H9 (cell line): ENCODE measurements around the gene SIGLEC8. TPM values are rescaled to one million over a fixed set of nuclear protein-coding genes. Genes with fewer than 3 reads are reported as not detected.

Experiments used
- DNase-seq: peaks from one replicate; pipeline ENCODE4 v3.0.0-alpha.2; 2017
- H2AFZ ChIP-seq: one replicate; pipeline ENCODE4 v1.6.1; 2013; ENCODE audit warnings: mild to moderate bottlenecking, low read length, control low read depth, moderate library complexity
- H2AK5ac ChIP-seq: 2 replicates; pipeline ENCODE4 v1.6.1; 2013; ENCODE audit warnings: low read length, control low read depth, mixed read lengths; ENCODE audit not compliant: insufficient read length
- H2BK120ac ChIP-seq: one replicate; pipeline ENCODE4 v1.6.1; 2013; ENCODE audit warnings: low read depth, mild to moderate bottlenecking, low read length, control low read depth, inconsistent platforms; ENCODE audit not compliant: poor library complexity, severe bottlenecking
- H2BK12ac ChIP-seq: 2 replicates; pipeline ENCODE4 v1.6.1; 2013; ENCODE audit warnings: low read length, control low read depth, mixed read lengths, low read depth; ENCODE audit not compliant: insufficient read length
- H2BK15ac ChIP-seq: 2 replicates; pipeline ENCODE4 v1.6.1; 2013; ENCODE audit warnings: low read depth, low read length, control low read depth
- H2BK20ac ChIP-seq: one replicate; pipeline ENCODE4 v1.6.1; 2013; ENCODE audit warnings: low read depth, mild to moderate bottlenecking, low read length, control low read depth, inconsistent platforms; ENCODE audit not compliant: poor library complexity, severe bottlenecking
- H2BK5ac ChIP-seq: 2 replicates; pipeline ENCODE4 v1.6.1; 2013; ENCODE audit warnings: low read length, control low read depth, mixed read lengths; ENCODE audit not compliant: insufficient read length
- H3K14ac ChIP-seq: 2 replicates; pipeline ENCODE4 v1.6.1; 2013; ENCODE audit warnings: low read length, control low read depth; ENCODE audit not compliant: insufficient read depth
- H3K18ac ChIP-seq: 2 replicates; pipeline ENCODE4 v1.6.1; 2013; ENCODE audit warnings: low read depth, mild to moderate bottlenecking, mixed read lengths, low read length, control low read depth; ENCODE audit not compliant: insufficient read length
- H3K23ac ChIP-seq: 2 replicates; pipeline ENCODE4 v1.6.1; 2013; ENCODE audit warnings: low read length, control low read depth, mixed read lengths, low read depth; ENCODE audit not compliant: insufficient read length
- H3K23me2 ChIP-seq: 2 replicates; pipeline ENCODE4 v1.6.1; 2013; ENCODE audit warnings: low read depth, mild to moderate bottlenecking, mixed read lengths, low read length, control low read depth; ENCODE audit not compliant: insufficient read length, poor library complexity, severe bottlenecking
- H3K27ac ChIP-seq: 2 replicates; pipeline ENCODE4 v1.5.1; 2013; ENCODE audit warnings: low read length, control low read depth, mixed read lengths, low read depth; ENCODE audit not compliant: insufficient read length
- H3K27me3 ChIP-seq: 2 replicates; pipeline ENCODE4 v1.6.1; 2013; ENCODE audit warnings: low read length, control low read depth, inconsistent platforms; ENCODE audit not compliant: insufficient read depth
- H3K4ac ChIP-seq: 2 replicates; pipeline ENCODE4 v1.6.1; 2013; ENCODE audit warnings: low read depth, mild to moderate bottlenecking, control low read depth, inconsistent platforms, low read length, moderate library complexity
- H3K4me1 ChIP-seq: 2 replicates; pipeline ENCODE4 v1.6.1; 2013; ENCODE audit warnings: low read length, control low read depth, inconsistent platforms; ENCODE audit not compliant: insufficient read depth
- H3K4me2 ChIP-seq: 2 replicates; pipeline ENCODE4 v1.6.1; 2013; ENCODE audit warnings: low read length, control low read depth, mixed read lengths; ENCODE audit not compliant: insufficient read length, insufficient read depth
- H3K56ac ChIP-seq: 2 replicates; pipeline ENCODE4 v1.6.1; 2013; ENCODE audit warnings: low read depth, mild to moderate bottlenecking, mixed read lengths, low read length, control low read depth; ENCODE audit not compliant: insufficient read length
- H3K79me1 ChIP-seq: 2 replicates; pipeline ENCODE4 v1.6.1; 2013; ENCODE audit warnings: low read depth, mild to moderate bottlenecking, moderate library complexity, low read length, control low read depth, inconsistent platforms; ENCODE audit not compliant: insufficient read depth, poor library complexity, severe bottlenecking
- H3K79me2 ChIP-seq: 2 replicates; pipeline ENCODE4 v1.6.1; 2013; ENCODE audit warnings: low read length, control low read depth, inconsistent platforms; ENCODE audit not compliant: insufficient read depth
- H3K9ac ChIP-seq: 2 replicates; pipeline ENCODE4 v1.6.1; 2013; ENCODE audit warnings: low read length, control low read depth, mixed read lengths; ENCODE audit not compliant: insufficient read length; ENCODE audit errors: extremely low read depth
- H3K9me3 ChIP-seq: one replicate; pipeline ENCODE4 v1.6.1; 2013; ENCODE audit warnings: low read depth, low read length, inconsistent platforms; ENCODE audit not compliant: control insufficient read depth
- H3T11ph ChIP-seq: one replicate; pipeline ENCODE4 v1.6.1; 2013; ENCODE audit warnings: mild to moderate bottlenecking, low read length, control low read depth, inconsistent platforms
- H4K20me1 ChIP-seq: one replicate; pipeline ENCODE4 v1.6.1; 2013; ENCODE audit not compliant: control insufficient read depth, insufficient read length, insufficient read depth
- H4K5ac ChIP-seq: 2 replicates; pipeline ENCODE4 v1.6.1; 2013; ENCODE audit warnings: low read depth, mild to moderate bottlenecking, mixed read lengths, low read length, control low read depth; ENCODE audit not compliant: insufficient read length
- H4K8ac ChIP-seq: replicated peaks from 2 replicates; pipeline ENCODE4 v1.6.1; 2013; ENCODE audit warnings: low read length, control low read depth, mixed read lengths, low read depth; ENCODE audit not compliant: insufficient read length
- H4K91ac ChIP-seq: 2 replicates; pipeline ENCODE4 v1.6.1; 2013; ENCODE audit warnings: low read depth, mild to moderate bottlenecking, moderate library complexity, mixed read lengths, low read length, control low read depth; ENCODE audit not compliant: insufficient read length
- H3K27ac Mint-ChIP-seq, 3 experiments: 2 replicates in 2 of 3; 3 replicates in 1 of 3; pipeline ENCODE4 v1.8.0; 2020 to 2021; ENCODE audit warnings: mixed read lengths in 3 of 3, mild to moderate bottlenecking in 1 of 3, moderate library complexity in 1 of 3
- H3K27me3 Mint-ChIP-seq: 2 replicates; pipeline ENCODE4 v1.8.0; 2021; ENCODE audit warnings: low read depth, mild to moderate bottlenecking, moderate library complexity, mixed read lengths
- H3K36me3 Mint-ChIP-seq, 3 experiments: 2 replicates in 2 of 3; 3 replicates in 1 of 3; pipeline ENCODE4 v1.8.0; 2020 to 2021; ENCODE audit warnings: low read depth in 3 of 3, mixed read lengths in 3 of 3; ENCODE audit not compliant: insufficient read depth in 1 of 3
- H3K4me1 Mint-ChIP-seq, 2 experiments: 2 replicates each; pipeline ENCODE4 v1.8.0; 2020; ENCODE audit warnings: mixed read lengths in 2 of 2
- H3K4me3 Mint-ChIP-seq, 2 experiments: 2 replicates in 1 of 2; 3 replicates in 1 of 2; pipeline ENCODE4 v1.8.0; 2020 to 2021; ENCODE audit warnings: mild to moderate bottlenecking in 2 of 2, mixed read lengths in 2 of 2, moderate library complexity in 1 of 2
- H3K9me3 Mint-ChIP-seq, 2 experiments: 2 replicates in 1 of 2; 3 replicates in 1 of 2; pipeline ENCODE4 v1.8.0; 2020; ENCODE audit warnings: mild to moderate bottlenecking in 2 of 2, mixed read lengths in 2 of 2, moderate library complexity in 1 of 2
- WGBS: extraction: QIAGEN DNeasy Blood & Tissue Kit; methylation state at CpG from one replicate; pipeline ENCODE4 v1.1.7; 2013; ENCODE audit warnings: missing lambda C conversion rate, low lambda C conversion rate, mixed read lengths; ENCODE audit not compliant: insufficient read length; ENCODE audit errors: extremely low coverage; 5-methylcytosine and 5-hydroxymethylcytosine counted together
- total RNA-seq: library from RNA; stranded (reverse); gene quantifications from 2 replicates; pipeline ENCODE4 v1.2.1, GENCODE V29; 2021
- TF ChIP-seq, protein P1 (sequence below): fragments of 200-600 bp; sonication (generic); conservative IDR thresholded peaks from 3 replicates; pipeline ENCODE4 v1.8.0; 2021; ENCODE audit warnings: antibody characterized with exemption, mild to moderate bottlenecking

Gene SIGLEC8
- total RNA-seq, 1 experiment from 2014 or later = not detected

DNA sequence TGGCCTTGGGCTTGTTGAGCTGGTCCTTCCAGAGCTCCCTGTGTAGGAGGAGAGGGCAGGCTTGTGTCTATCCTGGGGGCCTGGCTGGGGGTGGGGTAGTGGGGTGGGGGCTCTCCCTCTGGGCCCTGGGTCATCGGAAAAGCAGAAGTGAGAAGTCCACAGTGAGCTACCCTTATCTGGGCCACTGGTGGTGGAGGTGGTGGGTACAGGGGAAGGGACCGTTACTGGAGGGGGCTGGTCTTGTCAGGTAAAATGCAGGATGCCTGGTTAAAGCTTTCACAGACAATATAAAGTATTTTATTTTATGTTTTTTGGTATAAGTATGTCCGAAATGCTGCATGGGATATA is 40.5 kb downstream of the SIGLEC8 start:
- H3K4me1 ChIP-seq = no peaks in the 10 kb centered on the region
- H3K23me2 ChIP-seq = peaks cover 6% of the 10 kb centered on the region
- no peaks in the 10 kb centered on the region for H3K9me3 ChIP-seq
- peaks cover 7 to 18% of the 10 kb centered on the region in 2 experiments; a peak in 3 of 4 replicates for H3K4me1 Mint-ChIP-seq
- no peak overlapping the region for H2BK20ac ChIP-seq
- H3K79me2 ChIP-seq = no peaks in the 10 kb centered on the region
- H4K8ac ChIP-seq = no peak overlapping the region
- H2BK5ac ChIP-seq = no peak overlapping the region
- no CpG with 5 or more reads among the region's 3 CpGs for WGBS
- no peak overlapping the region for H3K4me2 ChIP-seq
- H4K20me1 ChIP-seq = no peaks in the 10 kb centered on the region
- no peak overlapping the region for H3T11ph ChIP-seq
- no peak overlapping the region for H4K91ac ChIP-seq
- H3K4me3 Mint-ChIP-seq = no peak overlapping the region
- H3K9ac ChIP-seq = no peak overlapping the region
- H2AK5ac ChIP-seq = no peak overlapping the region
- no peak overlapping the region for H3K56ac ChIP-seq
- no peaks in the 10 kb centered on the region for H3K79me1 ChIP-seq
- no peak overlapping the region for H3K18ac ChIP-seq
- no peaks in the 10 kb centered on the region; the same call in 1 of the 2 replicates for H3K27me3 ChIP-seq
- H2BK120ac ChIP-seq = no peak overlapping the region
- H3K27ac Mint-ChIP-seq = no peak overlapping the region
- H2BK12ac ChIP-seq = no peak overlapping the region
- DNase-seq = no peak
- TF ChIP-seq, protein P1, sequence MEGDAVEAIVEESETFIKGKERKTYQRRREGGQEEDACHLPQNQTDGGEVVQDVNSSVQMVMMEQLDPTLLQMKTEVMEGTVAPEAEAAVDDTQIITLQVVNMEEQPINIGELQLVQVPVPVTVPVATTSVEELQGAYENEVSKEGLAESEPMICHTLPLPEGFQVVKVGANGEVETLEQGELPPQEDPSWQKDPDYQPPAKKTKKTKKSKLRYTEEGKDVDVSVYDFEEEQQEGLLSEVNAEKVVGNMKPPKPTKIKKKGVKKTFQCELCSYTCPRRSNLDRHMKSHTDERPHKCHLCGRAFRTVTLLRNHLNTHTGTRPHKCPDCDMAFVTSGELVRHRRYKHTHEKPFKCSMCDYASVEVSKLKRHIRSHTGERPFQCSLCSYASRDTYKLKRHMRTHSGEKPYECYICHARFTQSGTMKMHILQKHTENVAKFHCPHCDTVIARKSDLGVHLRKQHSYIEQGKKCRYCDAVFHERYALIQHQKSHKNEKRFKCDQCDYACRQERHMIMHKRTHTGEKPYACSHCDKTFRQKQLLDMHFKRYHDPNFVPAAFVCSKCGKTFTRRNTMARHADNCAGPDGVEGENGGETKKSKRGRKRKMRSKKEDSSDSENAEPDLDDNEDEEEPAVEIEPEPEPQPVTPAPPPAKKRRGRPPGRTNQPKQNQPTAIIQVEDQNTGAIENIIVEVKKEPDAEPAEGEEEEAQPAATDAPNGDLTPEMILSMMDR = no peak
- H3K36me3 Mint-ChIP-seq = peaks cover 0 to 16% (median 0%) of the 10 kb centered on the region in 3 experiments; a peak in 1 of 7 replicates
- H4K5ac ChIP-seq = no peak overlapping the region
- peaks cover 28% of the 10 kb centered on the region for H3K27me3 Mint-ChIP-seq
- no peak overlapping the region for H2BK15ac ChIP-seq
- H2AFZ ChIP-seq = no peak overlapping the region
- no peak overlapping the region for H3K27ac ChIP-seq
- H3K23ac ChIP-seq = no peak overlapping the region
- H3K9me3 Mint-ChIP-seq = peaks cover 2% of the 10 kb centered on the region in 2 experiments; a peak in 2 of 5 replicates
- no peak overlapping the region for H3K4ac ChIP-seq
- H3K14ac ChIP-seq = no peak overlapping the region
